ENCODE results near the gene PFN3.

The PFN3 gene

GRCh38 chr5:177358370-177358819 is 42.1 kb downstream of the PFN3 start:
- H3K4me3 ChIP-seq (ENCODE audit: low read depth, low read length), result no peak overlapping the region
- no peak for TF ChIP-seq CTCF (IDR thresholded peaks at IDR 0.05; ENCODE audit: low read depth, low read length)

GRCh38 chr5:177357459-177358351 is 42.8 kb downstream of the PFN3 start, which contains the start of gene RGS14:
Gene RGS14 (plus strand): TSS chr5:177357924. CDS start chr5:177358025, 101 bp downstream.
- TF ChIP-seq CTCF (IDR thresholded peaks at IDR 0.05; ENCODE audit: low read depth, low read length), result no peak
- H3K4me3 ChIP-seq (ENCODE audit: low read depth, low read length), result no peak within 1 kb of the TSS

GRCh38 chr5:177357146-177357458 is 43.4 kb downstream of the PFN3 start:
- TF ChIP-seq CTCF (IDR thresholded peaks at IDR 0.05; ENCODE audit: low read depth, low read length), result no peak
- no peak overlapping the region for H3K4me3 ChIP-seq (ENCODE audit: low read depth, low read length)

GRCh38 chr5:177356746-177357145 is 43.7 kb downstream of the PFN3 start:
- TF ChIP-seq CTCF (IDR thresholded peaks at IDR 0.05; ENCODE audit: low read depth, low read length), result no peak
- no peak overlapping the region for H3K4me3 ChIP-seq (ENCODE audit: low read depth, low read length)

- H3K4me3 ChIP-seq (ENCODE audit: low read depth, low read length), result no peak overlapping the region
- TF ChIP-seq CTCF (IDR thresholded peaks at IDR 0.05; ENCODE audit: low read depth, low read length), result no peak
Observed at GRCh38 chr5:177355868-177356168, 44.6 kb downstream of the PFN3 start.

- no peak overlapping the region for H3K4me3 ChIP-seq (ENCODE audit: low read depth, low read length)
- no peak for TF ChIP-seq CTCF (IDR thresholded peaks at IDR 0.05; ENCODE audit: low read depth, low read length)
Observed at GRCh38 chr5:177355162-177355867, 45.1 kb downstream of the PFN3 start.

- H3K4me3 ChIP-seq (ENCODE audit: low read depth, low read length), result no peak overlapping the region
- no peak for TF ChIP-seq CTCF (IDR thresholded peaks at IDR 0.05; ENCODE audit: low read depth, low read length)
Observed at GRCh38 chr5:177354711-177355110, 45.8 kb downstream of the PFN3 start.

All from WI38 (cell line).